ENCODE data around the gene PWP2.

- TF ChIP-seq, protein P1, sequence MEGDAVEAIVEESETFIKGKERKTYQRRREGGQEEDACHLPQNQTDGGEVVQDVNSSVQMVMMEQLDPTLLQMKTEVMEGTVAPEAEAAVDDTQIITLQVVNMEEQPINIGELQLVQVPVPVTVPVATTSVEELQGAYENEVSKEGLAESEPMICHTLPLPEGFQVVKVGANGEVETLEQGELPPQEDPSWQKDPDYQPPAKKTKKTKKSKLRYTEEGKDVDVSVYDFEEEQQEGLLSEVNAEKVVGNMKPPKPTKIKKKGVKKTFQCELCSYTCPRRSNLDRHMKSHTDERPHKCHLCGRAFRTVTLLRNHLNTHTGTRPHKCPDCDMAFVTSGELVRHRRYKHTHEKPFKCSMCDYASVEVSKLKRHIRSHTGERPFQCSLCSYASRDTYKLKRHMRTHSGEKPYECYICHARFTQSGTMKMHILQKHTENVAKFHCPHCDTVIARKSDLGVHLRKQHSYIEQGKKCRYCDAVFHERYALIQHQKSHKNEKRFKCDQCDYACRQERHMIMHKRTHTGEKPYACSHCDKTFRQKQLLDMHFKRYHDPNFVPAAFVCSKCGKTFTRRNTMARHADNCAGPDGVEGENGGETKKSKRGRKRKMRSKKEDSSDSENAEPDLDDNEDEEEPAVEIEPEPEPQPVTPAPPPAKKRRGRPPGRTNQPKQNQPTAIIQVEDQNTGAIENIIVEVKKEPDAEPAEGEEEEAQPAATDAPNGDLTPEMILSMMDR (IDR thresholded peaks at IDR 0.05; ENCODE audit: insufficient read depth, low read length) = no peak
- TF ChIP-seq GABPA (IDR thresholded peaks at IDR 0.05; ENCODE audit: low read depth) (no peak), POLR2AphosphoS5 (IDR thresholded peaks at IDR 0.05; ENCODE audit: low read depth) (no peak; the same call in 1 of the 2 replicates)
Measured at GRCh38 chr21:44086636-44087425, 20.4 kb upstream of the PWP2 start.
